K562 (cell line): ENCODE data around the gene PCDHGA7. TPM values are rescaled to one million over a fixed set of nuclear protein-coding genes. Genes with fewer than 3 reads are reported as not detected.

Experiments
- CBX3 ChIP-seq, 2 experiments: IDR thresholded peaks; 1 replicate in 1 of 2; 2 replicates in 1 of 2; pipeline ENCODE4 v1.6.1; 2012; ENCODE audit warnings: inconsistent platforms in 2 of 2, low read length in 2 of 2, borderline replicate concordance in 1 of 2, control low read depth in 1 of 2
- L3MBTL2 ChIP-seq: fragments of 450-650 bp; IDR thresholded peaks from 2 replicates; pipeline ENCODE4 v1.6.1; 2016; ENCODE audit warnings: mild to moderate bottlenecking, moderate library complexity
- MGA ChIP-seq: fragments of 450-650 bp; IDR thresholded peaks from 2 replicates; pipeline ENCODE4 v1.6.1; 2016; ENCODE audit warnings: mild to moderate bottlenecking, moderate library complexity
- NRF1 ChIP-seq, 2 experiments: fragments of 450-650 bp; IDR thresholded peaks in 1 of 2; conservative IDR thresholded peaks in 1 of 2; 2 replicates each; pipeline ENCODE4 v1.6.1; 2014; ENCODE audit warnings: mild to moderate bottlenecking in 2 of 2
- RAD21 ChIP-seq, 2 experiments: fragments of 250-450 bp in 1 of 2; fragments of 450-650 bp in 1 of 2; sonication (Bioruptor Pico) in 1 of 2; formaldehyde crosslinking in 1 of 2; IDR thresholded peaks in 1 of 2; conservative IDR thresholded peaks in 1 of 2; 2 replicates each; pipeline versions ENCODE4 v1.4.0 to v1.8.0; 2020 to 2022; ENCODE audit warnings: mild to moderate bottlenecking in 2 of 2, moderate library complexity in 1 of 2
- YY1 ChIP-seq, 3 experiments: IDR thresholded peaks; 2 replicates each; pipeline ENCODE4 v1.6.1; 2011; ENCODE audit warnings: low read length in 2 of 3, mild to moderate bottlenecking in 2 of 3, moderate library complexity in 2 of 3, borderline replicate concordance in 1 of 3, control low read depth in 1 of 3, low read depth in 1 of 3; ENCODE audit not compliant: insufficient read depth in 3 of 3, insufficient replicate concordance in 2 of 3, control insufficient read depth in 1 of 3, insufficient read length in 1 of 3; ENCODE audit errors: extremely low read depth in 1 of 3
- ZFP36 ChIP-seq: fragments of 150-350 bp; IDR thresholded peaks from 2 replicates; pipeline ENCODE4 v1.6.1; 2018; ENCODE audit warnings: low read length, low read depth; ENCODE audit not compliant: partially characterized antibody
- polyA plus RNA-seq, 8 experiments: library from polyadenylated mRNA; depleted of rRNA in 4 of 8; stranded (reverse) in 5 of 8; unstranded in 3 of 8; fragments of >200 nt; fragmentation: Nextera tagmentation in 2 of 8; fragmentation: Illumina TruSeq in 1 of 8; extraction: Ambion mirVana in 2 of 8; extraction: Trizol in 1 of 8; gene quantifications; 2 replicates each; pipeline versions ENCODE4 v1.2.1 to v1.2.3, GENCODE V29; 2011 to 2014; ENCODE audit warnings: inconsistent platforms in 1 of 8, missing spikeins in 1 of 8
- total RNA-seq, 7 experiments: library from RNA; depleted of rRNA in 6 of 7; stranded (reverse); fragments of >200 nt in 6 of 7; fragmentation: Illumina TruSeq in 2 of 7; extraction: Trizol in 2 of 7; gene quantifications; 2 replicates each; pipeline versions ENCODE4 v1.2.1 to v1.2.3, GENCODE V29; 2011 to 2021; ENCODE audit warnings: low replicate concordance in 1 of 7
- TF ChIP-seq, protein P1 (sequence below), 3 experiments: IDR thresholded peaks in 2 of 3; conservative IDR thresholded peaks in 1 of 3; 2 replicates each; pipeline ENCODE4 v1.5.1; 2011 to 2012; ENCODE audit warnings: low read length in 3 of 3, mild to moderate bottlenecking in 3 of 3, control low read depth in 2 of 3, improper control_type of control experiment in 1 of 3, inconsistent platforms in 1 of 3, low read depth in 1 of 3, mixed read lengths in 1 of 3, moderate library complexity in 1 of 3; ENCODE audit not compliant: insufficient read depth in 2 of 3
- TF ChIP-seq, protein P2 (sequence below): fragments of 250-450 bp; sonication (Bioruptor Pico); IDR thresholded peaks from 2 replicates; pipeline ENCODE4 v1.8.0; 2022; ENCODE audit warnings: inconsistent platforms

The PCDHGA7 gene
- total and polyA plus RNA-seq, 9 of the 15 experiments (the other 6 are each of a cell fraction or from before 2014, with no cell fraction given) = 0.03 to 0.11 (median 0.06) TPM; not detected in 5

DNA sequence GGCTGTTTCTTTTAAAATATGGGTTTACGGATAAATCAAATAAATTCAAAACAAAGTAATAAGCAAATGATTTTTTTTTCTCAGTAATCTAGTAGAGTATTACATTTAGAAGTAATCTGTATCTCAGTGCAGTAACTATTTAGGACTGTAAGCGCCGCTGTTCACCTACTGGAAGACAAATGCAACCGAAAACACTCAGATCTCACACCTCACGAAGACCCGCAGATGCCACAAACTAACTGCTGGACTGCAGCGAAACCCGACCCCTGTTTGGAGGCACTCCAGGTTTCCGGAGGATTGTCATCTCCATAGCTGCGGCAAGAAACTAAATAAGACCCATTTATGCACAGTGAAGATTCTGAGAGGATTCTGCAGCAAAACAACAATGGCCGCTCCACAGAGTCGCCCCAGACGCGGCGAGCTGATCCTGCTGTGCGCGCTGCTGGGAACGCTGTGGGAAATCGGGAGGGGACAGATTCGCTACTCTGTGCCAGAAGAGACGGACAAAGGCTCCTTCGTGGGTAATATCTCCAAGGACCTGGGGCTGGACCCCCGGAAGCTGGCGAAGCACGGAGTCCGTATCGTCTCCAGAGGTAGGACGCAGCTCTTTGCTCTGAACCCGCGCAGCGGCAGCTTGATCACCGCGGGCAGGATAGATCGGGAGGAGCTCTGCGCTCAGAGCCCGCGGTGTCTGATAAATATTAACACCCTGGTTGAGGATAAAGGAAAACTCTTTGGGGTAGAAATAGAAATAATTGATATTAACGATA is 10.1 kb downstream of the PCDHGA7 start, which contains the start of gene PCDHGA8 (continued):
- TF ChIP-seq MGA = peak; percentile 63
- TF ChIP-seq L3MBTL2 = peak; percentile 93
- TF ChIP-seq, protein P1, sequence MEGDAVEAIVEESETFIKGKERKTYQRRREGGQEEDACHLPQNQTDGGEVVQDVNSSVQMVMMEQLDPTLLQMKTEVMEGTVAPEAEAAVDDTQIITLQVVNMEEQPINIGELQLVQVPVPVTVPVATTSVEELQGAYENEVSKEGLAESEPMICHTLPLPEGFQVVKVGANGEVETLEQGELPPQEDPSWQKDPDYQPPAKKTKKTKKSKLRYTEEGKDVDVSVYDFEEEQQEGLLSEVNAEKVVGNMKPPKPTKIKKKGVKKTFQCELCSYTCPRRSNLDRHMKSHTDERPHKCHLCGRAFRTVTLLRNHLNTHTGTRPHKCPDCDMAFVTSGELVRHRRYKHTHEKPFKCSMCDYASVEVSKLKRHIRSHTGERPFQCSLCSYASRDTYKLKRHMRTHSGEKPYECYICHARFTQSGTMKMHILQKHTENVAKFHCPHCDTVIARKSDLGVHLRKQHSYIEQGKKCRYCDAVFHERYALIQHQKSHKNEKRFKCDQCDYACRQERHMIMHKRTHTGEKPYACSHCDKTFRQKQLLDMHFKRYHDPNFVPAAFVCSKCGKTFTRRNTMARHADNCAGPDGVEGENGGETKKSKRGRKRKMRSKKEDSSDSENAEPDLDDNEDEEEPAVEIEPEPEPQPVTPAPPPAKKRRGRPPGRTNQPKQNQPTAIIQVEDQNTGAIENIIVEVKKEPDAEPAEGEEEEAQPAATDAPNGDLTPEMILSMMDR (IDR thresholded peaks at IDR 0.05 in 2 of 3, conservative IDR thresholded peaks at IDR 0.05 in 1 of 3; ENCODE audit: insufficient read depth in 2 of 3, low read depth in 1 of 3, low read length in 3 of 3) = peak; percentile 43 to 51 (median 50); a peak in 5 of 6 replicates
- TF ChIP-seq CBX3 (IDR thresholded peaks at IDR 0.05; ENCODE audit: borderline replicate concordance in 1 of 2, low read length in 2 of 2) = peak in 1 of 2 experiments; percentile 68; a peak in 1 of 3 replicates
- TF ChIP-seq YY1 (IDR thresholded peaks at IDR 0.05; ENCODE audit: borderline replicate concordance in 1 of 3, control insufficient read depth in 1 of 3, extremely low read depth in 1 of 3, insufficient read depth in 3 of 3, insufficient read length in 1 of 3, insufficient replicate concordance in 2 of 3, low read depth in 1 of 3, low read length in 2 of 3) = peak in 1 of 3 experiments; percentile 56
- TF ChIP-seq, protein P2, sequence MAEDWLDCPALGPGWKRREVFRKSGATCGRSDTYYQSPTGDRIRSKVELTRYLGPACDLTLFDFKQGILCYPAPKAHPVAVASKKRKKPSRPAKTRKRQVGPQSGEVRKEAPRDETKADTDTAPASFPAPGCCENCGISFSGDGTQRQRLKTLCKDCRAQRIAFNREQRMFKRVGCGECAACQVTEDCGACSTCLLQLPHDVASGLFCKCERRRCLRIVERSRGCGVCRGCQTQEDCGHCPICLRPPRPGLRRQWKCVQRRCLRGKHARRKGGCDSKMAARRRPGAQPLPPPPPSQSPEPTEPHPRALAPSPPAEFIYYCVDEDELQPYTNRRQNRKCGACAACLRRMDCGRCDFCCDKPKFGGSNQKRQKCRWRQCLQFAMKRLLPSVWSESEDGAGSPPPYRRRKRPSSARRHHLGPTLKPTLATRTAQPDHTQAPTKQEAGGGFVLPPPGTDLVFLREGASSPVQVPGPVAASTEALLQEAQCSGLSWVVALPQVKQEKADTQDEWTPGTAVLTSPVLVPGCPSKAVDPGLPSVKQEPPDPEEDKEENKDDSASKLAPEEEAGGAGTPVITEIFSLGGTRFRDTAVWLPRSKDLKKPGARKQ (CRISPR knock-in tag) = no peak
- TF ChIP-seq RAD21 (CRISPR knock-in tag; conservative IDR thresholded peaks at IDR 0.05 in 1 of 2, IDR thresholded peaks at IDR 0.05 in 1 of 2) = peak; percentile 21 to 35; a peak in 3 of 4 replicates
- no peak for TF ChIP-seq ZFP36
- TF ChIP-seq NRF1 (conservative IDR thresholded peaks at IDR 0.05 in 1 of 2, IDR thresholded peaks at IDR 0.05 in 1 of 2) = 0 out of 4 replicates have a peak, but pooled peaks of 1 of the 2 experiments have one; percentile 17
